ENCODE results near the gene ENTR1. TPM values are rescaled to one million over a fixed set of nuclear protein-coding genes. Genes with fewer than 3 reads are reported as not detected.

Gene ENTR1
- total and polyA plus RNA-seq, 2 of the 13 experiments (the other 11 are each of a cell fraction or from before 2014, with no cell fraction given) = 70.1 to 76.4 TPM

DNA sequence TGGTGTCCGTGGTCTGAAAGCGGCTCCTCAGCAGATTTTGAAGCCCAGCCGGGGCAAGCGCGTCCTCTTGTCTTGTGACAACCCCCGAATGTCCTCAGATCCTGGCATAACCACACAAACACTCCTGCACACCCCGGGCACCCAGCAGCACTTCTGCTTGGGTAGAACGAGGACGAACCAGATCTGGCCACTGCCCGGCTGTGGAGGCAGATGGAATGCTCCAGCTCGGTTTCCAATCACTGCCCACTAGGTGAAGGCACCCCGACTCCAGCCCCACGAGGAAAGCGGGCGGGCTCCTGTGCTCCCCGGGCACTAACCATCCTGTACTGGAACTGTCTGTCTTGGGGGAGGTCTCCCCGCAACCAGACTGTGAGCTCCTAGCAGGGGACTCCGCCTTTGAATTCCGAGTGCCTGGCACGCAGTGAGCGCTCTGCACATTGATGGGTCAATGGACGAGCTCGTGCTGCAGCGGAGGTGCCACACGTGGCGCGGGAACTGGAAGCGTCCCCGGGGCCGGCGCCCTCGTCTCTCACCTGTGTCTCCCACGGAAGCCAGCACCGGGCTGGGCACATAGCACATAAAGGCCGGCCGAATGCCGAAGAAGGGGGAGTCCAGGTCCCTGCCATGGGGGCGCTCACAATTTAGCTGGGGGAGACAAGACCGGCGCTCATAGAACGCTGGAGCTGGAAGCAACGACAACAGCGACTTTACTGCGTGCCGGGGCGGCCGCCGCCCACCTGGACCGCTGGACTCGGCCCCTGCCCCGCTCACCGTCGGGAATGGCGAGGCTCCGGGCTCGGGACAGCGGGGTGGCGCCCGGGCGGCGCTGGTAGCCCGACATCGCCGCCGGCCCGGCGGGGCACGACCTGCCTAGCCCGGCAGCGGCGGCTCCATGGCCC is 608 bp downstream of the ENTR1 start (continued):
- TF ChIP-seq SPEN (CRISPR knock-in tag; IDR thresholded peaks at IDR 0.05; ENCODE audit: low read depth) (no peak), ZSCAN5A (CRISPR knock-in tag; IDR thresholded peaks at IDR 0.05; ENCODE audit: borderline replicate concordance) (no peak), ISL2 (CRISPR knock-in tag; IDR thresholded peaks at IDR 0.05) (0 out of 2 replicates have a peak, but pooled peaks have one; percentile 32), HMG20B (CRISPR knock-in tag; conservative IDR thresholded peaks at IDR 0.05) (no peak), MZF1 (CRISPR knock-in tag; IDR thresholded peaks at IDR 0.05; ENCODE audit: borderline replicate concordance) (no peak), ZNF850 (CRISPR knock-in tag; conservative IDR thresholded peaks at IDR 0.05) (no peak), AHDC1 (CRISPR knock-in tag; IDR thresholded peaks at IDR 0.05; ENCODE audit: borderline replicate concordance) (no peak), RBM39 (IDR thresholded peaks at IDR 0.05; ENCODE audit: low read depth, low read length, poor library complexity, severe bottlenecking) (peak; percentile 7), ZNF576 (CRISPR knock-in tag; IDR thresholded peaks at IDR 0.05) (no peak), HOXD1 (CRISPR knock-in tag; IDR thresholded peaks at IDR 0.05) (0 out of 2 replicates have a peak, but pooled peaks have one; percentile 32), ATF7-NPFF (CRISPR knock-in tag; IDR thresholded peaks at IDR 0.05; ENCODE audit: low read depth) (no peak), ATAD3A (CRISPR knock-in tag; IDR thresholded peaks at IDR 0.05) (no peak), NKX3-1 (CRISPR knock-in tag; IDR thresholded peaks at IDR 0.05) (no peak)
- TF ChIP-seq, protein P1, sequence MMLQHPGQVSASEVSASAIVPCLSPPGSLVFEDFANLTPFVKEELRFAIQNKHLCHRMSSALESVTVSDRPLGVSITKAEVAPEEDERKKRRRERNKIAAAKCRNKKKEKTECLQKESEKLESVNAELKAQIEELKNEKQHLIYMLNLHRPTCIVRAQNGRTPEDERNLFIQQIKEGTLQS (CRISPR knock-in tag; IDR thresholded peaks at IDR 0.05) = no peak
- TF ChIP-seq, protein P2, sequence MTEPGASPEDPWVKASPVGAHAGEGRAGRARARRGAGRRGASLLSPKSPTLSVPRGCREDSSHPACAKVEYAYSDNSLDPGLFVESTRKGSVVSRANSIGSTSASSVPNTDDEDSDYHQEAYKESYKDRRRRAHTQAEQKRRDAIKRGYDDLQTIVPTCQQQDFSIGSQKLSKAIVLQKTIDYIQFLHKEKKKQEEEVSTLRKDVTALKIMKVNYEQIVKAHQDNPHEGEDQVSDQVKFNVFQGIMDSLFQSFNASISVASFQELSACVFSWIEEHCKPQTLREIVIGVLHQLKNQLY (CRISPR knock-in tag; IDR thresholded peaks at IDR 0.05) = 0 out of 2 replicates have a peak, but pooled peaks have one; percentile 16
- TF ChIP-seq, protein P3, sequence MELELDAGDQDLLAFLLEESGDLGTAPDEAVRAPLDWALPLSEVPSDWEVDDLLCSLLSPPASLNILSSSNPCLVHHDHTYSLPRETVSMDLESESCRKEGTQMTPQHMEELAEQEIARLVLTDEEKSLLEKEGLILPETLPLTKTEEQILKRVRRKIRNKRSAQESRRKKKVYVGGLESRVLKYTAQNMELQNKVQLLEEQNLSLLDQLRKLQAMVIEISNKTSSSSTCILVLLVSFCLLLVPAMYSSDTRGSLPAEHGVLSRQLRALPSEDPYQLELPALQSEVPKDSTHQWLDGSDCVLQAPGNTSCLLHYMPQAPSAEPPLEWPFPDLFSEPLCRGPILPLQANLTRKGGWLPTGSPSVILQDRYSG (CRISPR knock-in tag; IDR thresholded peaks at IDR 0.05) = peak; percentile 72; the same call in 1 of the 2 replicates
- TF ChIP-seq, protein P4, sequence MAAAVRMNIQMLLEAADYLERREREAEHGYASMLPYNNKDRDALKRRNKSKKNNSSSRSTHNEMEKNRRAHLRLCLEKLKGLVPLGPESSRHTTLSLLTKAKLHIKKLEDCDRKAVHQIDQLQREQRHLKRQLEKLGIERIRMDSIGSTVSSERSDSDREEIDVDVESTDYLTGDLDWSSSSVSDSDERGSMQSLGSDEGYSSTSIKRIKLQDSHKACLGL (CRISPR knock-in tag; IDR thresholded peaks at IDR 0.05) = no peak; the same call in 1 of the 2 replicates

Data from HepG2 (cell line).